GM23338 (cell line): ENCODE measurements around the gene TMEM134. TPM values are rescaled to one million over a fixed set of nuclear protein-coding genes. Genes with fewer than 3 reads are reported as not detected.

Experiments used
- REST ChIP-seq: IDR thresholded peaks from one replicate; pipeline ENCODE4 v1.6.1; 2018; ENCODE audit warnings: antibody characterized with exemption; ENCODE audit not compliant: unreplicated experiment
- microRNA-seq: library from miRNA; unstranded; fragments of <30 nt; microRNA quantifications from one replicate; pipeline ENCODE4, GENCODE V29; 2017
- polyA plus RNA-seq: library from polyadenylated mRNA; unstranded; fragments of >200 nt; fragmentation: Nextera tagmentation; extraction: Ambion mirVana; gene quantifications from 2 replicates; pipeline ENCODE4 v1.2.1, GENCODE V29; 2016
- small RNA-seq: library from RNA; depleted of rRNA; stranded (forward); fragments of <200 nt; gene quantifications from one replicate; pipeline ENCODE3, GENCODE V24; 2014; ENCODE audit warnings: low replicate concordance
- total RNA-seq: library from RNA; depleted of rRNA; stranded (reverse); fragments of >200 nt; shearing (Covaris generic); gene quantifications from 2 replicates; pipeline ENCODE4 v1.2.3, GENCODE V29; 2014; rRNA removed

The TMEM134 gene
- total and polyA plus RNA-seq, 2 experiments from 2014 or later = 61.4 to 69.2 TPM

GRCh38 chr11:67411785-67412152 is 57.3 kb downstream of the TMEM134 start (continued):
- no peak for TF ChIP-seq REST

Small RNA genes within 50 kb of the gene (microRNA-seq; reads per million reads assigned to microRNA genes)
- not detected for gene MIR6752

Small RNA genes within 50 kb of the gene (small RNA-seq; reads per million reads assigned to genes)
- gene MIR6752 = not detected

Other genes starting within 250 kb of the TMEM134 start
- gene GRK2, start 202.8 kb downstream of the TMEM134 start, total RNA-seq = 62.2 and 72.5 TPM in 2 replicates
- gene GRK2, start 202.8 kb downstream of the TMEM134 start, polyA plus RNA-seq = 19.5 and 21.7 TPM in 2 replicates
- 15.7 and 30.8 TPM in 2 replicates for gene ANKRD13D, start 179.9 kb downstream of the TMEM134 start, total RNA-seq
- gene ANKRD13D, start 179.9 kb downstream of the TMEM134 start, polyA plus RNA-seq = 19.5 and 20.3 TPM in 2 replicates
- gene SSH3, start 165.7 kb downstream of the TMEM134 start, total RNA-seq = 40.0 and 45.8 TPM in 2 replicates
- 17.8 and 25.1 TPM in 2 replicates for gene SSH3, start 165.7 kb downstream of the TMEM134 start, polyA plus RNA-seq
- gene POLD4, start 115.7 kb downstream of the TMEM134 start, total RNA-seq = 15.9 and 23.0 TPM in 2 replicates
- gene POLD4, start 115.7 kb downstream of the TMEM134 start, polyA plus RNA-seq = 16.2 and 18.8 TPM in 2 replicates
- 0.19 TPM in 1 of 2 replicates, not detected in the other for gene CLCF1, start 95.7 kb downstream of the TMEM134 start, total RNA-seq
- 0.17 and 0.32 TPM in 2 replicates for gene CLCF1, start 95.7 kb downstream of the TMEM134 start, polyA plus RNA-seq
- gene RAD9A, start 77.3 kb downstream of the TMEM134 start, total RNA-seq = 13.9 and 16.5 TPM in 2 replicates
- gene RAD9A, start 77.3 kb downstream of the TMEM134 start, polyA plus RNA-seq = 17.0 and 18.9 TPM in 2 replicates
- 227 and 237 TPM in 2 replicates for gene PPP1CA, start 67.4 kb downstream of the TMEM134 start, total RNA-seq
- 217 TPM in 2 replicates for gene PPP1CA, start 67.4 kb downstream of the TMEM134 start, polyA plus RNA-seq
- gene TBC1D10C, start 65.2 kb downstream of the TMEM134 start, total RNA-seq = 0.31 and 0.35 TPM in 2 replicates
- gene TBC1D10C, start 65.2 kb downstream of the TMEM134 start, polyA plus RNA-seq = 0.17 and 0.31 TPM in 2 replicates
- gene CARNS1, start 53.6 kb downstream of the TMEM134 start, total RNA-seq = 0.27 and 0.76 TPM in 2 replicates
- 0.52 and 0.63 TPM in 2 replicates for gene CARNS1, start 53.6 kb downstream of the TMEM134 start, polyA plus RNA-seq
- gene RPS6KB2, start 40.8 kb downstream of the TMEM134 start, total RNA-seq = 41.3 and 48.2 TPM in 2 replicates
- gene RPS6KB2, start 40.8 kb downstream of the TMEM134 start, polyA plus RNA-seq = 27.7 and 29.5 TPM in 2 replicates
- 0.85 and 3.5 TPM in 2 replicates for gene PTPRCAP, start 31.6 kb downstream of the TMEM134 start, total RNA-seq
- gene PTPRCAP, start 31.6 kb downstream of the TMEM134 start, polyA plus RNA-seq = 2.7 and 3.3 TPM in 2 replicates
- 77.5 and 91.1 TPM in 2 replicates for gene CORO1B, start 25.8 kb downstream of the TMEM134 start, total RNA-seq
- gene CORO1B, start 25.8 kb downstream of the TMEM134 start, polyA plus RNA-seq = 61.5 and 69.5 TPM in 2 replicates
- gene GPR152, start 16.5 kb downstream of the TMEM134 start, total RNA-seq = not detected in 2 replicates
- gene GPR152, start 16.5 kb downstream of the TMEM134 start, polyA plus RNA-seq = not detected in 2 replicates
- gene CABP4, start 13.9 kb downstream of the TMEM134 start, total RNA-seq = 0.28 TPM in 1 of 2 replicates, not detected in the other
- gene CABP4, start 13.9 kb downstream of the TMEM134 start, polyA plus RNA-seq = not detected in 2 replicates
- gene AIP, start 13.8 kb upstream of the TMEM134 start, total RNA-seq = 22.1 and 29.1 TPM in 2 replicates
- 32.1 and 33.3 TPM in 2 replicates for gene AIP, start 13.8 kb upstream of the TMEM134 start, polyA plus RNA-seq
- 46.8 and 57.1 TPM in 2 replicates for gene PITPNM1, start 36.1 kb upstream of the TMEM134 start, total RNA-seq
- gene PITPNM1, start 36.1 kb upstream of the TMEM134 start, polyA plus RNA-seq = 8.7 and 9.1 TPM in 2 replicates
- gene CDK2AP2, start 38.9 kb upstream of the TMEM134 start, total RNA-seq = 39.8 and 48.6 TPM in 2 replicates
- gene CDK2AP2, start 38.9 kb upstream of the TMEM134 start, polyA plus RNA-seq = 120 and 128 TPM in 2 replicates
- not detected in 2 replicates for gene CABP2, start 54.2 kb upstream of the TMEM134 start, total RNA-seq
- gene CABP2, start 54.2 kb upstream of the TMEM134 start, polyA plus RNA-seq = not detected in 2 replicates
- gene GSTP1, start 114.6 kb upstream of the TMEM134 start, total RNA-seq = 1,021 and 1,776 TPM in 2 replicates
- gene GSTP1, start 114.6 kb upstream of the TMEM134 start, polyA plus RNA-seq = 1,881 and 1,914 TPM in 2 replicates
- 202 and 241 TPM in 2 replicates for gene NDUFV1, start 137.7 kb upstream of the TMEM134 start, total RNA-seq
- 98.6 and 104 TPM in 2 replicates for gene NDUFV1, start 137.7 kb upstream of the TMEM134 start, polyA plus RNA-seq
- 5.0 and 6.6 TPM in 2 replicates for gene NUDT8, start 160.7 kb upstream of the TMEM134 start, total RNA-seq
- 15.1 and 16.4 TPM in 2 replicates for gene NUDT8, start 160.7 kb upstream of the TMEM134 start, polyA plus RNA-seq
- gene TBX10, start 170.5 kb upstream of the TMEM134 start, total RNA-seq = 0.10 TPM in 1 of 2 replicates, not detected in the other
- not detected in 2 replicates for gene TBX10, start 170.5 kb upstream of the TMEM134 start, polyA plus RNA-seq
- 0.31 and 0.87 TPM in 2 replicates for gene ACY3, start 181.5 kb upstream of the TMEM134 start, total RNA-seq
- gene ACY3, start 181.5 kb upstream of the TMEM134 start, polyA plus RNA-seq = not detected in 2 replicates
- not detected in 2 replicates for gene ALDH3B2, start 205.4 kb upstream of the TMEM134 start, total RNA-seq
- gene ALDH3B2, start 205.4 kb upstream of the TMEM134 start, polyA plus RNA-seq = not detected in 2 replicates